ENCODE measurements around the gene SRP68. TPM values are rescaled to one million over a fixed set of nuclear protein-coding genes. Genes with fewer than 3 reads are reported as not detected.

The SRP68 gene
- total RNA-seq (10 to 100 TPM; 86.5 to 92.4 TPM), polyA plus RNA-seq (10 to 100 TPM; 59.1 to 84.9 TPM)

DNA sequence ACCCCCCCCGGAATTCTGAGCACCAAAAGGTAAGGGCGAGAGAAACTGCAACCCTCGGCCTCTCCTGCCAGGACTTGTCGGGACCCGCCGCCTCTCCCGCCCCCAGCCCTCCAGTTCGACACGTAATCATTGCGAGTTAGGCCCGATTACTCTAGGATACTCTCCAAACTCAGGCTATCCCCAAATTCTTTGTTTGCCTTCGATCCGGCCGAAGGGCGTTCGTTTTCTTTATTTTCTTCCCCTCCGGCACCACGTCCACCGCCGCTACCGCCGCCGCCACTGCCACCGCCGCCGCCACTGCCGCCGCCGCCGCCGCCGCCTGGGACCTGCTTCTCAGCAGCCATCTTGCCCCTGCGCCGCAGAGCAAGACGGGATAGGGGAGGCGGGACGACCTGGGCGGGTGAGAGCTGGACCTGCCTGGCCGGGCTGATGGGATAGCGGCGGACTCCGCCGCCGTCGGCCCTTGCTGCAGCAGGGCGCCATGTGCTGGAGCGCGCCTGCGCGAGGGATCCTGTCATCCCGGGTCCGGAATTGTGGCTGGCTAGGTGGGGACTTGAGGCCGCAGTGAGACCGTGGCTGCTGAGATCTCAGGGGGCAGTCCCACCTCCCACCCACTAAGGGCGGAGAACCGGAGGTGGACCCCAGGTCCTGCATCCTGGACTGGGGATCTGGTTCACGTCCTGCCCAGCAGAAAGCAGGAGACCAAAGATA, at the start of gene SRP68:
Gene SRP68 (minus strand): TSS at position 370 of the 711 bp plus-strand sequence. CDS start 26 bp downstream, at position 344.
- Histone ChIP-seq H3K4me1 (ENCODE audit: insufficient read depth, low read length) (peaks cover 56% of the 10 kb centered on the region), H3K27ac (ENCODE audit: low read depth, low read length) (peak within 1 kb of the TSS; percentile 86), H3K27me3 (ENCODE audit: insufficient read depth, low read length) (peaks cover 22% of the 10 kb centered on the region), H3K9me3 (ENCODE audit: control insufficient read depth in 1 of 2, low read length in 2 of 2) (no peaks in the 10 kb centered on the region), H3K4me3 (ENCODE audit: low read length in 2 of 2) (peak within 1 kb of the TSS; percentile 81 to 97), H3K36me3 (ENCODE audit: insufficient read depth, low read length) (peaks cover 11% of the 10 kb centered on the region)
- H3K27ac Mint-ChIP-seq, result peak within 1 kb of the TSS; percentile 89 to 98 (median 97)
- H3K4me1 Mint-ChIP-seq, result peaks cover 31 to 60% (median 46%) of the 10 kb centered on the region in 4 donors
- peaks cover 0 to 23% of the 10 kb centered on the region in 2 donors for H3K36me3 Mint-ChIP-seq
- peaks cover 0 to 3% (median 0%) of the 10 kb centered on the region in 8 donors for H3K9me3 Mint-ChIP-seq
- ChIA-PET POLR2A (ENCODE audit: partially characterized antibody) (interaction anchor here (0.6 to 1.8 kb wide), 10 partner anchors 9 to 281 kb away, joined by 3 to 7 read pairs (median 4); partner anchors contain the start of genes EXOC7 and PRPSAP1), CTCF (ENCODE audit: partially characterized antibody) (interaction anchor here (1.2 to 2.1 kb wide), 2 partner anchors 15 to 208 kb away, joined by 3 to 5 read pairs; no protein-coding TSS in a partner anchor)
- peak; percentile 73 to 80 (median 77) for DNase-seq
- H3K27me3 Mint-ChIP-seq, result peaks cover 17 to 21% of the 10 kb centered on the region in 2 donors
- H3K4me3 Mint-ChIP-seq, result peak within 1 kb of the TSS; percentile 95 to 98 (median 97)
- intact Hi-C loops (cut with micrococcal nuclease), result loop anchor here (1.0 to 2.0 kb wide), 3 partner anchors 31 to 281 kb away; partner anchors contain the start of genes EXOC7 and PRPSAP1

DNA sequence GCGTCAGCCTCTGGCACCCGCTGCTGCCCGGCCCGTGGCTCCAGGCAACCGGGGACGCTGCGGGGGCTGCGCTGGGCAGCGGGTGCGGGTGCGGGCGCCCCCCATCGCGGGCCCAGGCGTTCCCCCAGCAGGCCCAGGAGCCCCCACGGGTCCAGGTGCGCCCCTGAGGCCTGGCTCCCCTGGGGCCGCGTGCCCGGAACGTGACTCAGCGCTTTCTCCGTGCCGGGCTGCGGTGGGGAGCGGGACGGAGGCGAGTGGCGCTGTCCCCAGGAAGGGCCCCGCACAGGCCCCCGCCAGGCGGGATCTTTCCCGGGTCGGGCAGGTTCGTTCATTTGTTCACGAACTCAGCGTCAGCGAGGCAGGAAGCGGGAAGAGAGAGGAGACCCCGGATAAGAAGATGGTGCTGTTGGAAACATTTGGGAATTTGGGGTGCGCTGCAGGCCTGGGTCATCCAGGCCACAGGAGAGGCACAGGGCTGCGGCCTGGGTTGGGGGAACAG, 49.7 kb upstream of the SRP68 start:
- POLR2A ChIA-PET (ENCODE audit: partially characterized antibody), result interaction anchor here (0.8 to 7.9 kb wide), 13 partner anchors 21 to 158 kb away, joined by 3 to 108 read pairs (median 7); partner anchors contain the start of gene UBALD2
- CTCF ChIA-PET (ENCODE audit: partially characterized antibody), result interaction anchor here (0.6 to 11.2 kb wide), 16 partner anchors 13 to 158 kb away, joined by 3 to 232 read pairs (median 4); no protein-coding TSS in a partner anchor
- Histone ChIP-seq H3K36me3 (ENCODE audit: insufficient read depth, low read length) (no peaks in the 10 kb centered on the region), H3K27ac (ENCODE audit: low read depth, low read length) (peak overlapping the region; percentile 29), H3K9me3 (ENCODE audit: control insufficient read depth in 1 of 2, low read length in 2 of 2) (no peaks in the 10 kb centered on the region), H3K4me1 (ENCODE audit: insufficient read depth, low read length) (peaks cover 10% of the 10 kb centered on the region), H3K4me3 (ENCODE audit: low read length in 2 of 2) (peak overlapping the region in 1 of 2 donors; percentile 60), H3K27me3 (ENCODE audit: insufficient read depth, low read length) (no peaks in the 10 kb centered on the region)
- Mint-ChIP-seq H3K36me3 (no peaks in the 10 kb centered on the region), H3K27me3 (no peaks in the 10 kb centered on the region), H3K4me3 (peak overlapping the region in 4 of 8 donors; percentile 21 to 49 (median 37)), H3K27ac (peak overlapping the region in 6 of 7 donors; percentile 21 to 86 (median 65)), H3K4me1 (peaks cover 4 to 12% (median 8%) of the 10 kb centered on the region in 4 donors), H3K9me3 (no peaks in the 10 kb centered on the region)
- no peak for DNase-seq
- intact Hi-C loops (cut with micrococcal nuclease), result loop anchor here (1.0 to 5.0 kb wide), 4 partner anchors 60 to 177 kb away; no protein-coding TSS in a partner anchor

GRCh38 chr17:76120658-76121008, 48.3 kb upstream of the SRP68 start:
- intact Hi-C loops (cut with micrococcal nuclease), result loop anchor here (1.0 to 5.0 kb wide), 4 partner anchors 62 to 179 kb away; no protein-coding TSS in a partner anchor

DNA sequence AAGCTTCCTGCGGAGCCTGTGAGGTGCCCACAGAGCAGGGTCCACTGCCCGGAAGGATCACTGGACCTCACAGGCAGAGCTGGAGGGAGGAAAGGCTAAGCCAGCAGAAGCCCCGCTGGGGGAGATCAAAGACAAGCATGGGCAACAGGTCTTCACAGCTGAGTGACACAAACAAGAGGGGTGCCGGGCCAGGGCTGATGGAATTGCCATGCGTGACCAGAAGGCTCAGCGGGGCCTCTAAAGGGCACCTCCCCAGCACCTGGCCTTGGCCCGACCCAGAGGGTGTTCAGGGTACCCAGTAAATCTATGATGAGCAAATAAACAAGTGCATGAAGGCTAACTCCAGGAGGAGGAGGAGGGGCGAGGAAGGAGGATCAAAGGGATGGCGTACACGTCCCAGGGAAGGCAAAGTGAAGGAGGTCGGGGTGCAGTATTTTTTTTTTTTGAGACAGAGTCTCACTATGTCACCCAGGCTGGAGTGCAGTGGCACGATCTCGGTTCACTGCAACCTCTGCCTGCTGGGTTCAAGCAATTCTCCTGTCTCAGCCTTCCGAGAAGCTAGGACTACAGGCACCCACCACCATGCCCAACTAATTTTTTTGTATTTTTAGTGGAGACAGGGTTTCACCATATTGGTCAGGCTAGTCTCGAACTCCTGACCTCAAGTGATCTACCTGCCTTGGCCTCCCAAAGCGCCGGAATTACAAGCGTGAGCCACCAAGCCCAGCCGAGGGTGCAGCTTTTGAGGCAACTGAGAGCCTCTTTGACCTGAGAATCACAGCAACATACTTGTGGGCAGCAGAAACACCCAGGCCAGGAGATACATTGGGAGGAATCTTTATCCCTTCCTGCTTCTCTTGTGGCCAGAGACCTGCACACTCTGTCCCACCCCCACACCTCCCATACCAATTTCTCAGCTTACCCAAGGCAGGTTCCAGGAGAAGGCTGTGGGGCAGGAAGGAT, 47.4 kb upstream of the SRP68 start:
- Mint-ChIP-seq H3K4me3 (peak overlapping the region in 1 of 8 donors; percentile 7), H3K27me3 (no peaks in the 10 kb centered on the region), H3K4me1 (peaks cover 0 to 8% (median 4%) of the 10 kb centered on the region in 4 donors), H3K27ac (peak overlapping the region in 1 of 7 donors; percentile 44), H3K36me3 (no peaks in the 10 kb centered on the region), H3K9me3 (no peaks in the 10 kb centered on the region)
- Histone ChIP-seq H3K36me3 (ENCODE audit: insufficient read depth, low read length) (no peaks in the 10 kb centered on the region), H3K9me3 (ENCODE audit: control insufficient read depth in 1 of 2, low read length in 2 of 2) (no peaks in the 10 kb centered on the region), H3K4me1 (ENCODE audit: insufficient read depth, low read length) (peaks cover 10% of the 10 kb centered on the region), H3K27ac (ENCODE audit: low read depth, low read length) (no peak overlapping the region), H3K4me3 (ENCODE audit: low read length in 2 of 2) (no peak overlapping the region), H3K27me3 (ENCODE audit: insufficient read depth, low read length) (no peaks in the 10 kb centered on the region)
- POLR2A ChIA-PET (ENCODE audit: partially characterized antibody), result interaction anchor here (0.5 to 7.9 kb wide), 8 partner anchors 16 to 160 kb away, joined by 3 to 108 read pairs (median 4); partner anchors contain the start of genes EXOC7 and UBALD2
- intact Hi-C loops (cut with micrococcal nuclease), result loop anchor here (5.0 kb wide), 1 partner anchor 107 kb away; no protein-coding TSS in a partner anchor
- no peak for DNase-seq
- CTCF ChIA-PET (ENCODE audit: partially characterized antibody), result interaction anchor here (0.6 to 11.2 kb wide), 13 partner anchors 13 to 518 kb away, joined by 3 to 232 read pairs (median 4); no protein-coding TSS in a partner anchor

More at GRCh38 chr17:76120658-76121008, 48.3 kb upstream of the SRP68 start:
- Mint-ChIP-seq H3K27me3 (no peaks in the 10 kb centered on the region), H3K36me3 (no peaks in the 10 kb centered on the region), H3K27ac (peak overlapping the region in 4 of 7 donors; percentile 11 to 86 (median 63)), H3K4me1 (peaks cover 0 to 8% (median 4%) of the 10 kb centered on the region in 4 donors), H3K9me3 (no peaks in the 10 kb centered on the region), H3K4me3 (peak overlapping the region in 4 of 8 donors; percentile 20 to 49 (median 44))
- H3K4me1 ChIP-seq (ENCODE audit: insufficient read depth, low read length), result peaks cover 10% of the 10 kb centered on the region
- H3K27ac ChIP-seq (ENCODE audit: low read depth, low read length), result no peak overlapping the region
- H3K4me3 ChIP-seq (ENCODE audit: low read length in 2 of 2), result no peak overlapping the region
- ChIA-PET POLR2A (ENCODE audit: partially characterized antibody) (interaction anchor here (1.0 to 7.9 kb wide), 10 partner anchors 17 to 159 kb away, joined by 3 to 108 read pairs (median 7); partner anchors contain the start of genes EXOC7 and UBALD2), CTCF (ENCODE audit: partially characterized antibody) (interaction anchor here (0.6 to 11.2 kb wide), 18 partner anchors 11 to 517 kb away, joined by 3 to 232 read pairs (median 4); no protein-coding TSS in a partner anchor)
- H3K27me3 ChIP-seq (ENCODE audit: insufficient read depth, low read length), result no peaks in the 10 kb centered on the region
- DNase-seq, result no peak
- no peaks in the 10 kb centered on the region for H3K36me3 ChIP-seq (ENCODE audit: insufficient read depth, low read length)
- no peaks in the 10 kb centered on the region for H3K9me3 ChIP-seq (ENCODE audit: control insufficient read depth in 1 of 2, low read length in 2 of 2)

DNA sequence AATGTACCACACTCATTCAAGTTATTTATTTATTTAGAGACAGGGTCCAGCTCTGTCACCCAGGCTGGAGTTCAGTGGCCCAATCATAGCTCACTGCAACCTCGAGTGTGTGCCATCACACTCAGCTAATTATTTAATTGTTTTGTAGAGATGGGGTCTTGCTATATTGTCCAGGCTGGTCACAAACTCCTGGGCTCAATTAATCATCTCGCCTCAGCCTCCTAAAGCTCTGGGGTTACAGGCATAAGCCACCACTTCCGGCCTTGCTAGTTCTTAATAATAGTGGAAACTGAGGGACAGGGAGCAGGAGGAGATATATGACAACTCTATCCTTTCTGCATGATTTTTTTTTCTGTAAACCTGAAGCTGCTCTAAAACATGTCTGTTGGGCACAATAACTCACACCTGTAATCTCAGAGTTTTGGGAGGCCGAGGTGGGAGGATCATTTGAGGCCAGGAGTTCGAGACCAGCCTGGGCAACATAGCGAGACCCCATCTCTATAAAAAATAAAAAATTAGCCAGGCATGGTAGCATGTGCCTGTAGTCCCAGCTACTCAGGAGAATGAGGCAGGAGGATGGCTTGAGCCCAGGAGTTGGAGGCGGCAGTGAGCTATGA, 42.9 kb upstream of the SRP68 start:
- H3K4me3 Mint-ChIP-seq, result no peak overlapping the region
- H3K27ac Mint-ChIP-seq, result peak overlapping the region in 1 of 7 donors; percentile 29
- no peaks in the 10 kb centered on the region for H3K4me1 ChIP-seq (ENCODE audit: insufficient read depth, low read length)
- H3K36me3 Mint-ChIP-seq, result no peaks in the 10 kb centered on the region
- CTCF ChIA-PET (ENCODE audit: partially characterized antibody), result interaction anchor here (0.7 to 2.9 kb wide), 4 partner anchors 9 to 164 kb away, joined by 3 to 23 read pairs (median 3); no protein-coding TSS in a partner anchor
- no peaks in the 10 kb centered on the region for H3K9me3 ChIP-seq (ENCODE audit: control insufficient read depth in 1 of 2, low read length in 2 of 2)
- intact Hi-C loops (cut with micrococcal nuclease), result no loop called here
- no peak overlapping the region for H3K27ac ChIP-seq (ENCODE audit: low read depth, low read length)
- H3K27me3 ChIP-seq (ENCODE audit: insufficient read depth, low read length), result no peaks in the 10 kb centered on the region
- H3K36me3 ChIP-seq (ENCODE audit: insufficient read depth, low read length), result no peaks in the 10 kb centered on the region
- H3K9me3 Mint-ChIP-seq, result peaks cover 0 to 5% (median 0%) of the 10 kb centered on the region in 8 donors
- DNase-seq, result no peak
- no peak overlapping the region for H3K4me3 ChIP-seq (ENCODE audit: low read length in 2 of 2)
- H3K27me3 Mint-ChIP-seq, result no peaks in the 10 kb centered on the region
- POLR2A ChIA-PET (ENCODE audit: partially characterized antibody), result interaction anchor here (1.1 to 1.9 kb wide), 2 partner anchors 10 to 165 kb away, joined by 3 to 7 read pairs; no protein-coding TSS in a partner anchor
- H3K4me1 Mint-ChIP-seq, result no peaks in the 10 kb centered on the region

- Mint-ChIP-seq H3K9me3 (peaks cover 0 to 5% (median 0%) of the 10 kb centered on the region in 8 donors), H3K4me3 (no peak overlapping the region), H3K36me3 (no peaks in the 10 kb centered on the region), H3K27ac (no peak overlapping the region), H3K27me3 (no peaks in the 10 kb centered on the region), H3K4me1 (no peaks in the 10 kb centered on the region)
- no peaks in the 10 kb centered on the region for H3K36me3 ChIP-seq (ENCODE audit: insufficient read depth, low read length)
- H3K9me3 ChIP-seq (ENCODE audit: control insufficient read depth in 1 of 2, low read length in 2 of 2), result no peaks in the 10 kb centered on the region
- no peaks in the 10 kb centered on the region for H3K4me1 ChIP-seq (ENCODE audit: insufficient read depth, low read length)
- H3K27ac ChIP-seq (ENCODE audit: low read depth, low read length), result no peak overlapping the region
- H3K27me3 ChIP-seq (ENCODE audit: insufficient read depth, low read length), result no peaks in the 10 kb centered on the region
- no peak overlapping the region for H3K4me3 ChIP-seq (ENCODE audit: low read length in 2 of 2)
- DNase-seq, result no peak
- ChIA-PET CTCF (ENCODE audit: partially characterized antibody) (interaction anchor here (0.6 to 1.8 kb wide), 2 partner anchors 98 to 167 kb away, joined by 4 to 10 read pairs; no protein-coding TSS in a partner anchor), POLR2A (ENCODE audit: partially characterized antibody) (interaction anchor here (1.0 kb wide), 1 partner anchor 159 kb away, joined by 3 read pairs; no protein-coding TSS in a partner anchor)
- intact Hi-C loops (cut with micrococcal nuclease), result no loop called here
Observed at GRCh38 chr17:76111956-76112355, 39.6 kb upstream of the SRP68 start.

Measured in CD4-positive, alpha-beta memory T cell (primary cell).